NCI-H2081 treated with DMSO at 0.1 percent for 48 hours (cell line): Measurements from ENCODE around the gene EPN1.

Source experiments
- DNase-seq: peaks from one replicate; lab custom pipeline; 2025; lab: John Stamatoyannopoulos, UW

The EPN1 gene

GRCh38 chr19:55679343-55680257 is 4.6 kb downstream of the EPN1 start:
- DNase-seq = no peak

- DNase-seq = no peak
Measured at GRCh38 chr19:55680339-55681130, 5.5 kb downstream of the EPN1 start.

GRCh38 chr19:55681131-55682092 is 6.4 kb downstream of the EPN1 start:
- DNase-seq = no peak

GRCh38 chr19:55683449-55684261 is 8.6 kb downstream of the EPN1 start:
- no peak for DNase-seq

- no peak for DNase-seq
Measured at GRCh38 chr19:55684946-55685681, 10.1 kb downstream of the EPN1 start.

GRCh38 chr19:55685776-55686175 is 10.8 kb downstream of the EPN1 start:
- no peak for DNase-seq

- DNase-seq = no peak
Measured at GRCh38 chr19:55686311-55687050, 11.5 kb downstream of the EPN1 start.

- DNase-seq = no peak
Measured at GRCh38 chr19:55687281-55688201, 12.5 kb downstream of the EPN1 start.

- DNase-seq = no peak
Measured at GRCh38 chr19:55688422-55689218, 13.6 kb downstream of the EPN1 start.

GRCh38 chr19:55689411-55690108 is 14.5 kb downstream of the EPN1 start:
- no peak for DNase-seq

- DNase-seq = no peak
Measured at GRCh38 chr19:55690109-55690768, 15.2 kb downstream of the EPN1 start.

GRCh38 chr19:55690769-55691545 is 15.9 kb downstream of the EPN1 start:
- DNase-seq = no peak

GRCh38 chr19:55691561-55692481 is 16.8 kb downstream of the EPN1 start:
- DNase-seq = no peak

GRCh38 chr19:55692681-55693081 is 17.7 kb downstream of the EPN1 start:
- DNase-seq = no peak
